ENCODE measurements around the gene ZMIZ1. TPM values are rescaled to one million over a fixed set of nuclear protein-coding genes. Genes with fewer than 3 reads are reported as not detected.
"Not testable (repeated sequence)": the region's sequence is repeated elsewhere in the genome, so short reads cannot be mapped to it uniquely, and the experiment has no call there.

ZMIZ1 gene
- total RNA-seq, 4 donors from 2014 or later: 65.5 to 88.2 (median 69.3) TPM

DNA sequence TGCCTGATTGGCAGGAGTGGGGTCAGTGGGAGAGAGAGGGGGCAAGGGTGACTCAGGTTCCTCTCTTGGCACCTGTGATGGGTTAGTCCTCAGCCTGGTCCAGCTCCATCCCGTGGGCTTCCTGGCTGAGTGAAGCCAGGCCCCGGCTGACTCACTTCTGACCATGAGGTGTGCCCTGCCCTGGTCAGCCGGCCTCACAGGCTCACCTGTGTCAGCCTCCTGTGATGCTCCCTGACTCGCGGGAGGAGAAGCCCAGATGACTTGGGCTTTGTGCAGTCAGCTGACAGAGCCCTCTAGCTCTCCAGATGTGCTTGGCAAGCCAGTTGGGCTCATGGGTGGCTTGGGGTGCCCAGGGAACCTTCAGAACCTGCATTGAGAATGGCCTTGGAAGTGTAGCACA is 262.5 kb downstream of the ZMIZ1 start:
- Histone ChIP-seq H3K27ac (no peak overlapping the region), H3K27me3 (no peaks in the 10 kb centered on the region), H3K9me3 (no peaks in the 10 kb centered on the region), H3K4me3 (no peak overlapping the region), H3K36me3 (no peaks in the 10 kb centered on the region), H3K4me1 (peaks cover 0 to 11% (median 5%) of the 10 kb centered on the region in 4 donors)
- no peak for TF ChIP-seq EP300 (IDR thresholded peaks at IDR 0.05)
- TF ChIP-seq, protein P1, sequence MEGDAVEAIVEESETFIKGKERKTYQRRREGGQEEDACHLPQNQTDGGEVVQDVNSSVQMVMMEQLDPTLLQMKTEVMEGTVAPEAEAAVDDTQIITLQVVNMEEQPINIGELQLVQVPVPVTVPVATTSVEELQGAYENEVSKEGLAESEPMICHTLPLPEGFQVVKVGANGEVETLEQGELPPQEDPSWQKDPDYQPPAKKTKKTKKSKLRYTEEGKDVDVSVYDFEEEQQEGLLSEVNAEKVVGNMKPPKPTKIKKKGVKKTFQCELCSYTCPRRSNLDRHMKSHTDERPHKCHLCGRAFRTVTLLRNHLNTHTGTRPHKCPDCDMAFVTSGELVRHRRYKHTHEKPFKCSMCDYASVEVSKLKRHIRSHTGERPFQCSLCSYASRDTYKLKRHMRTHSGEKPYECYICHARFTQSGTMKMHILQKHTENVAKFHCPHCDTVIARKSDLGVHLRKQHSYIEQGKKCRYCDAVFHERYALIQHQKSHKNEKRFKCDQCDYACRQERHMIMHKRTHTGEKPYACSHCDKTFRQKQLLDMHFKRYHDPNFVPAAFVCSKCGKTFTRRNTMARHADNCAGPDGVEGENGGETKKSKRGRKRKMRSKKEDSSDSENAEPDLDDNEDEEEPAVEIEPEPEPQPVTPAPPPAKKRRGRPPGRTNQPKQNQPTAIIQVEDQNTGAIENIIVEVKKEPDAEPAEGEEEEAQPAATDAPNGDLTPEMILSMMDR (IDR thresholded peaks at IDR 0.05): no peak
- TF ChIP-seq POLR2A (IDR thresholded peaks at IDR 0.05): no peak
- DNase-seq (ENCODE audit: low spot score in 2 of 2): no peak
- 89 to 97% methylated on average over 4 to 5 of the region's 5 CpGs for WGBS, 2 donors

DNA sequence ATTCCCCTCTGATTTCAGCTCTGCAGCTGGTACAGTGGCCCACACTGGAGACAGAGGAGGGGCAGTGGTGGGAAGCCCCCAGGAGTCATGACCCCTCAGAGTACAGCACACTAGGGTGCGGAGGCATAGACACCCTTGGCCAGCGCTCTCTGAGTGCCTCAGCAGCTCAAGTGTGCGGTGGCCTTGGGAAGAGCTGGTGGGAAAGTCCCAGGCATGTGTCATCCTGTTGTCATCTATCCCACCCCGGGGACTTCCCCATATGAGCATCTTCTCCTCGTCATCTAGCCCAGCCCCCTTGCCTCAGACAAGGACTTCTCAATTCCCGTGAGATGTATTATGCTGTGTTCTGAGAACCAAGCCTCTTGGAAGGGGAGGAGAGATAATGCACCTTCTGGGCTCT is 262.9 kb downstream of the ZMIZ1 start:
- 58 to 77% methylated on average over 6 of the region's 6 CpGs for WGBS, 2 donors
- TF ChIP-seq, protein P1 (IDR thresholded peaks at IDR 0.05): no peak
- no peak for TF ChIP-seq EP300 (IDR thresholded peaks at IDR 0.05)
- Histone ChIP-seq H3K27ac (no peak overlapping the region), H3K27me3 (no peaks in the 10 kb centered on the region), H3K9me3 (no peaks in the 10 kb centered on the region), H3K4me1 (peaks cover 0 to 11% (median 5%) of the 10 kb centered on the region in 4 donors), H3K4me3 (no peak overlapping the region), H3K36me3 (no peaks in the 10 kb centered on the region)
- no peak for DNase-seq (ENCODE audit: low spot score in 2 of 2)

DNA sequence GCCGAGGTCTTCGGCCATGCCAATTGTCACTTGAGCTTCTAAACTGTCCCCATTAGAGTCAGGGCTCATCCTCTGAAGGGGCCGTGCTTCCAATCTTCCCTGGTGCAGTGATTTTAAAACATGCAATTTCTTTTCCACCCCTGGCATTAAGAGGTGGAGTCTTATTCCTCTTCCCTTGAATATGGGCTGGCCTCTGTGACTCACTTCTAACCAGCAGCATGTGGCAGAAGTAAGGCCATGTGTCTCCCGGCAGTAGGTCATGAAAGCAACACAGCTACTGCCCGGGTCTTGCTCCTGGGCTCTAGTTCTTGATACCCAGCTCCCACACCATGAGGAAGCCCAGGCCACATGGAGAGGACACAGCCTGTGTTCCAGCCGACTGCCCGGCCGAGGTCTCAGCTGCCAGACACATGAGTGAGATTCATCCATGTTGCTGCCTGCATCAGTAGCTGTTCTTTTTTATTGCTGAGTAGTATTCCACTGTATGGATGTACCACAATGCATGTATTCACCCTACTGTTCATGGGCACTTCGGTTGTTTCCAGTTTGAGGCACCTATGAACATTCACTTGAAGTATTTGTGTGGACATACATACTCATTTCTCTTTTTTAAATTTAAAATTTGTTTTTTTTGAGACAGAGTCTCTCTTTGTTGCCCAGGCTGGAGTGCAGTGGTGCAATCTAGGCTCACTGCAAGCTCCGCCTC is 264.0 kb downstream of the ZMIZ1 start:
- 92% methylated on average over 2 of the region's 10 CpGs for WGBS, 2 donors
- H3K4me1 ChIP-seq: peaks cover 0 to 11% (median 5%) of the 10 kb centered on the region in 4 donors
- not testable (repeated sequence) for H3K27ac ChIP-seq; H3K4me3 ChIP-seq; H3K27me3 ChIP-seq; H3K36me3 ChIP-seq; DNase-seq (ENCODE audit: low spot score in 2 of 2); H3K9me3 ChIP-seq

DNA sequence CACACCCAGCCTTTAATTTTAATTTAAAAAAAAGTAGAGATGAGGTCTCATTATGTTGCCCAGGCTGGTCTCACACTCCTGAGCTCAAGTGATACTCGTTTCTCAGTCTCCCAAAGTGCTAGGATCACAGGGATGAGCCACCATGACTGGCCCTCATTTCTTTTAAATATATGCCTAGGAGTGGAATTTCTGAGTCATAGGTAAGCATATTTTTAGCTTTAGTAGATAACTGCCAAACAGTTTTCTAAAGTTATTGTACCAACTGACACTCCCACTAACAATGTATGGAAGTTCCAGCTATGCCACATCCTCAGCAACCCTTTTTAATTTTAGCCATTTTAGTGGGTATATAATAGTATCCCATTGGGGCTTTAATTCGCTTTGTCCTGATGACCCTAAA is 264.7 kb downstream of the ZMIZ1 start:
- Histone ChIP-seq H3K4me1 (peaks cover 0 to 11% (median 5%) of the 10 kb centered on the region in 4 donors), H3K36me3 (no peaks in the 10 kb centered on the region), H3K27me3 (no peaks in the 10 kb centered on the region), H3K9me3 (no peaks in the 10 kb centered on the region), H3K4me3 (no peak overlapping the region), H3K27ac (no peak overlapping the region)
- no peak for DNase-seq (ENCODE audit: low spot score in 2 of 2)
- WGBS, 2 donors: 96 to 97% methylated on average over 2 of the region's 2 CpGs
- TF ChIP-seq POLR2A (IDR thresholded peaks at IDR 0.05) (no peak), EP300 (IDR thresholded peaks at IDR 0.05) (no peak)
- TF ChIP-seq, protein P1 (IDR thresholded peaks at IDR 0.05): no peak

DNA sequence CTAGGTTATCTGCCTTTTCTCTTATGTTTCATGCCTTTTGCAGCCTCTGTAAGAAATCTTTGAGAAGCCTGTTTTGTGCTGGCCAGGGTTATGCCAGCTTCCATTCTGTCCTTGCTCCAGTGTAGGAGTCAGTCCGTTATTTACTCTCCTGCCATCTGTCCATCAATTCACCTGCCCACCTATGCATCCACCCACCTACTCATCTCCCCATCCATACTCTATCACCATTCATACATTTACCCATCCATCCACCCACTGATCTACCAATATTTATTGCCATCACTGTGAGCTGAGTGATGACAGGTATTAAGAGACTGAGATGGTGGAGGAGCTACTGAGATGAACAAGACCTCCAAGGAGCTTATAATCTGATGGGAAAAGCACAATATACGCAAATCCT is 265.8 kb downstream of the ZMIZ1 start:
- no peak for TF ChIP-seq EP300 (IDR thresholded peaks at IDR 0.05)
- no peak for TF ChIP-seq POLR2A (IDR thresholded peaks at IDR 0.05)
- TF ChIP-seq, protein P1 (IDR thresholded peaks at IDR 0.05): no peak
- 83 to 89% methylated on average over 2 of the region's 2 CpGs for WGBS, 2 donors
- H3K27me3 ChIP-seq: no peaks in the 10 kb centered on the region
- no peak overlapping the region for H3K27ac ChIP-seq
- H3K4me1 ChIP-seq: peaks cover 0 to 11% (median 5%) of the 10 kb centered on the region in 4 donors
- H3K36me3 ChIP-seq: no peaks in the 10 kb centered on the region
- no peak overlapping the region for H3K4me3 ChIP-seq
- H3K9me3 ChIP-seq: no peaks in the 10 kb centered on the region
- DNase-seq (ENCODE audit: low spot score in 2 of 2): no peak
